Endodermal cell (in vitro differentiated cells): ENCODE measurements around the gene ARHGEF18. TPM values are rescaled to one million over a fixed set of nuclear protein-coding genes. Genes with fewer than 3 reads are reported as not detected.
A peak's percentile ranks its signal among the peaks of the same experiment; 100 is the strongest.

Experiments
- DNase-seq: peaks from one replicate; pipeline ENCODE4 v3.0.0-alpha.2; 2017
- H3K27ac ChIP-seq: 2 replicates; pipeline ENCODE4 v1.5.1; 2013; ENCODE audit warnings: mild to moderate bottlenecking, low read depth, low read length, moderate library complexity
- H3K27me3 ChIP-seq: 2 replicates; pipeline ENCODE4 v1.6.1; 2013; ENCODE audit warnings: mild to moderate bottlenecking, low read length, moderate library complexity; ENCODE audit not compliant: insufficient read depth, control insufficient read depth, poor library complexity, severe bottlenecking
- H3K36me3 ChIP-seq: 2 replicates; pipeline ENCODE4 v1.7.0; 2013; ENCODE audit warnings: mild to moderate bottlenecking, low read length, moderate library complexity; ENCODE audit not compliant: control insufficient read depth, insufficient read depth
- H3K4me1 ChIP-seq: one replicate; pipeline ENCODE4 v1.7.0; 2013; ENCODE audit warnings: low read length; ENCODE audit not compliant: control insufficient read depth, insufficient read depth
- H3K4me3 ChIP-seq: 2 replicates; pipeline ENCODE4 v1.5.1; 2013; ENCODE audit warnings: mild to moderate bottlenecking, low read length, moderate library complexity
- H3K9ac ChIP-seq: 2 replicates; pipeline ENCODE4 v1.6.1; 2013; ENCODE audit warnings: mild to moderate bottlenecking, low read length, moderate library complexity; ENCODE audit not compliant: poor library complexity, severe bottlenecking; ENCODE audit errors: extremely low read depth
- H3K9me3 ChIP-seq: 2 replicates; pipeline ENCODE4 v1.6.1; 2013; ENCODE audit warnings: mild to moderate bottlenecking, low read length, moderate library complexity; ENCODE audit not compliant: control insufficient read depth
- H3K27ac Mint-ChIP-seq: 2 replicates; pipeline ENCODE4 v1.8.0; 2020; ENCODE audit warnings: mixed read lengths
- H3K27me3 Mint-ChIP-seq: 2 replicates; pipeline ENCODE4 v1.8.0; 2021; ENCODE audit warnings: mild to moderate bottlenecking, mixed read lengths; ENCODE audit not compliant: insufficient read depth
- H3K36me3 Mint-ChIP-seq: 2 replicates; pipeline ENCODE4 v1.8.0; 2020; ENCODE audit warnings: low read depth, mixed read lengths
- H3K4me1 Mint-ChIP-seq: 2 replicates; pipeline ENCODE4 v1.8.0; 2020; ENCODE audit warnings: mixed read lengths
- H3K4me3 Mint-ChIP-seq: 2 replicates; pipeline ENCODE4 v1.8.0; 2020; ENCODE audit warnings: mild to moderate bottlenecking, moderate library complexity, mixed read lengths
- H3K9me3 Mint-ChIP-seq: 2 replicates; pipeline ENCODE4 v1.8.0; 2020; ENCODE audit warnings: mild to moderate bottlenecking, mixed read lengths
- CTCF ChIP-seq: fragments of 200-600 bp; sonication (generic); conservative IDR thresholded peaks from 2 replicates; pipeline ENCODE4 v1.5.0; 2021; ENCODE audit warnings: antibody characterized with exemption, mild to moderate bottlenecking
- WGBS, 2 experiments: methylation state at CpG; one replicate each; pipeline versions ENCODE4 v1.1.5 to v1.1.7; 2013; ENCODE audit warnings: missing lambda C conversion rate in 2 of 2, mixed read lengths in 1 of 2; ENCODE audit not compliant: insufficient coverage in 1 of 2, insufficient read length in 1 of 2; 5-methylcytosine and 5-hydroxymethylcytosine counted together
- total RNA-seq, 2 donors: library from RNA; stranded (reverse); fragmentation: NEBNext Ultra II Directional in 1 of 2; extraction: Animal tissue kit (Norgen Biotek cat#: 25700) in 1 of 2; gene quantifications; 2 replicates in 1 of 2; 3 replicates in 1 of 2; pipeline ENCODE4 v1.2.1, GENCODE V29; 2021

Gene ARHGEF18
- total RNA-seq, 2 donors from 2014 or later, result 51.7 to 53.3 TPM

DNA sequence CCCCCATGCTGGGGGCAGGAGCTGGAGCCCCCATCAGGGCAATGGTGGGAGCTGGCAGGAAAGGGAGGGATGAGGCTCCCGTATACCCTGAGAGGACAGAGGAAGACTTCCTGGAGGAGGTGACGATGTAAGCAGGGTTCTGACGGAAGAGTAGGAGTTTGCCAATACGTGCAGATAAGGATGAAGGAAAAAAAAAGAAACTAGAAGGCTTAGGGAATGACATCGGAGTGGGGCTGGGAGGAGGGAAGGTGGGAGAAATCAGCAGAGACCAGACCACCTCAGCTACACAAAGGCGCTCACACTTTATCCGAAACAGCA is 32.3 kb downstream of the ARHGEF18 start:
- Mint-ChIP-seq H3K4me3 (no peak overlapping the region), H3K36me3 (no peaks in the 10 kb centered on the region), H3K4me1 (peaks cover 12% of the 10 kb centered on the region), H3K27ac (peak overlapping the region; percentile 55), H3K9me3 (no peaks in the 10 kb centered on the region), H3K27me3 (no peaks in the 10 kb centered on the region)
- no peak for DNase-seq
- H3K27me3 ChIP-seq, result no peaks in the 10 kb centered on the region
- H3K27ac ChIP-seq, result no peak overlapping the region
- H3K36me3 ChIP-seq, result no peaks in the 10 kb centered on the region
- no peaks in the 10 kb centered on the region for H3K9me3 ChIP-seq
- WGBS, 2 experiments, result 79 to 88% methylated on average over 7 of the region's 7 CpGs
- H3K4me1 ChIP-seq, result peaks cover 9% of the 10 kb centered on the region
- no peak overlapping the region for H3K4me3 ChIP-seq
- H3K9ac ChIP-seq, result no peak overlapping the region
- TF ChIP-seq CTCF, result no peak

- H3K27ac Mint-ChIP-seq, result no peak overlapping the region
- Histone ChIP-seq H3K36me3 (no peaks in the 10 kb centered on the region), H3K4me3 (no peak overlapping the region), H3K27ac (no peak overlapping the region), H3K4me1 (no peaks in the 10 kb centered on the region), H3K27me3 (no peaks in the 10 kb centered on the region), H3K9me3 (no peaks in the 10 kb centered on the region), H3K9ac (no peak overlapping the region)
- no peaks in the 10 kb centered on the region for H3K27me3 Mint-ChIP-seq
- no peak overlapping the region for H3K4me3 Mint-ChIP-seq
- WGBS, 2 experiments, result 58 to 64% methylated on average over 6 to 9 of the region's 9 CpGs
- peak; percentile 72 for DNase-seq
- H3K4me1 Mint-ChIP-seq, result peaks cover 1% of the 10 kb centered on the region
- H3K9me3 Mint-ChIP-seq, result no peaks in the 10 kb centered on the region
- H3K36me3 Mint-ChIP-seq, result no peaks in the 10 kb centered on the region
- TF ChIP-seq CTCF, result peak; percentile 64
Observed at GRCh38 chr19:7382694-7383093, 34.0 kb downstream of the ARHGEF18 start.

DNA sequence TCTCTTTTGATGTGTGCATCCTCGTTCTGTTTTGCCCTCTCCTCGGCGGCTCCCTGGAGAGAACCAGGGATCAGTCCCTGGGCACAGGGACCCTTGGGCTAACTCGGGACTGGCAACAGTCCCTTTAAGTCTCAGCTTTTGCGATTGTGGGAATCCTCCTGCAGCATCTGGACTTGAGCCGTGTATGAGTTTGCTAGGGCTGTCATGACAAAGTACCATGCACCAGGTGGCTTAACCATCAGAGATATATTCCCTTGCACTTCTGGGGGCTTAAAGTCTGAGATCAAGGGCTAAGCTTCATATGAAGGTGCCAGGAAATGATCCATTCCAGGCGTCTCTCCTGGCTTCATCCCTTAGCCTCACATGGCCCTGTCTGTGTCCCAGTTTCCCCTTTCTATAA is 34.5 kb downstream of the ARHGEF18 start:
- H3K4me3 Mint-ChIP-seq, result no peak overlapping the region
- no peak overlapping the region for H3K27ac ChIP-seq
- H3K27ac Mint-ChIP-seq, result no peak overlapping the region
- no peak overlapping the region for H3K4me3 ChIP-seq
- TF ChIP-seq CTCF, result no peak
- H3K9ac ChIP-seq, result no peak overlapping the region
- H3K27me3 Mint-ChIP-seq, result no peaks in the 10 kb centered on the region
- peaks cover 1% of the 10 kb centered on the region for H3K4me1 Mint-ChIP-seq
- H3K27me3 ChIP-seq, result no peaks in the 10 kb centered on the region
- H3K36me3 Mint-ChIP-seq, result no peaks in the 10 kb centered on the region
- no peak for DNase-seq
- 81 to 84% methylated on average over 5 to 7 of the region's 7 CpGs for WGBS, 2 experiments
- H3K4me1 ChIP-seq, result no peaks in the 10 kb centered on the region
- H3K9me3 ChIP-seq, result no peaks in the 10 kb centered on the region
- no peaks in the 10 kb centered on the region for H3K9me3 Mint-ChIP-seq
- no peaks in the 10 kb centered on the region for H3K36me3 ChIP-seq
